Retinal pigment epithelial cell (primary cell): ENCODE data around the gene SFMBT1.
A peak's percentile ranks its signal among the peaks of the same experiment; 100 is the strongest.

Experiments
- DNase-seq: peaks from one replicate; pipeline ENCODE4 v3.0.0-alpha.2; 2010; ENCODE audit warnings: low read depth
- H3K4me3 ChIP-seq: 2 replicates; pipeline ENCODE4 v1.5.1; 2011; ENCODE audit warnings: mild to moderate bottlenecking, low read length, control low read depth, moderate library complexity
- TF ChIP-seq, protein P1 (sequence below): conservative IDR thresholded peaks from 2 replicates; pipeline ENCODE4 v1.5.1; 2011; ENCODE audit warnings: low read depth, low read length, control low read depth, inconsistent platforms

Gene SFMBT1

DNA sequence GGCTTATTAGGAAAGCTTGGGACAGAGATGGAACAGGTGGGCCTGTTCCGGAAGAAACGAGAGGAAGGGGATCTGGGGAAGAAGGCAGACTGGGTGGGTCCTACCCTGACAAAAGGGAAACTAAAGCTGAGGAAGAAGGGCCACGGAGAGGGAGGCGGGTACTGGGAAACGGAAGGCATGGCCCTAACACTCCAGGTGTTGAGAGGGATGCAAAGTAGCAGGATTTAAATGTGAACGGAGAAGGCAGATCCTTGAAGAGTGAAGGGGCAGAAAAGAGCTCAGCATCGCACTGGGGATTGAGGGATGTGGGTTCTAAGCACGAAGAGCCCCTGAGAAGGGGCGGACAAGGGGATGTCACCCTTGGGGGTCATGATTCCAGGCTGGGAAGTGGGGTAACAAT lies 149.3 kb downstream of the SFMBT1 start:
- no peak for DNase-seq
- TF ChIP-seq, protein P1, sequence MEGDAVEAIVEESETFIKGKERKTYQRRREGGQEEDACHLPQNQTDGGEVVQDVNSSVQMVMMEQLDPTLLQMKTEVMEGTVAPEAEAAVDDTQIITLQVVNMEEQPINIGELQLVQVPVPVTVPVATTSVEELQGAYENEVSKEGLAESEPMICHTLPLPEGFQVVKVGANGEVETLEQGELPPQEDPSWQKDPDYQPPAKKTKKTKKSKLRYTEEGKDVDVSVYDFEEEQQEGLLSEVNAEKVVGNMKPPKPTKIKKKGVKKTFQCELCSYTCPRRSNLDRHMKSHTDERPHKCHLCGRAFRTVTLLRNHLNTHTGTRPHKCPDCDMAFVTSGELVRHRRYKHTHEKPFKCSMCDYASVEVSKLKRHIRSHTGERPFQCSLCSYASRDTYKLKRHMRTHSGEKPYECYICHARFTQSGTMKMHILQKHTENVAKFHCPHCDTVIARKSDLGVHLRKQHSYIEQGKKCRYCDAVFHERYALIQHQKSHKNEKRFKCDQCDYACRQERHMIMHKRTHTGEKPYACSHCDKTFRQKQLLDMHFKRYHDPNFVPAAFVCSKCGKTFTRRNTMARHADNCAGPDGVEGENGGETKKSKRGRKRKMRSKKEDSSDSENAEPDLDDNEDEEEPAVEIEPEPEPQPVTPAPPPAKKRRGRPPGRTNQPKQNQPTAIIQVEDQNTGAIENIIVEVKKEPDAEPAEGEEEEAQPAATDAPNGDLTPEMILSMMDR = no peak
- peak overlapping the region; percentile 76 for H3K4me3 ChIP-seq

DNA sequence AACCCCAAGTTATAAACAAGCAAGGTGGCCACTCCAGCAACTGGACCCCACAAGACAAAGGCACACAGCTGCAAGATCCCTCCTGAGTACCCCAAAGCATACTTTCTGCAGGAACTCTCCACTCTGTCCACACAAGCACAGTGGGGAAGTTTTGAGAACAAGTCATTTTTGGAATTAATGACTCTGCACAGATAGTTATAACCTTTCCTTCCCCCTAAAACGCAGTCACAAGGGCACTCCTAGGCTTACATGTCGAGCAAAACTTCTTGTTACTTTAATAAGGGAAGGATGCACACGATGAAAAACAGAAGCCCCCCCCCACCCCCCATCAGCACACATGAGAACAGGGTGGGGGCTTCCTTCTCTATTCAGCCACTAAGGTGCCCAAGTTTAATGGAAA lies 149.7 kb downstream of the SFMBT1 start:
- DNase-seq = no peak
- H3K4me3 ChIP-seq = peak overlapping the region; percentile 76
- TF ChIP-seq, protein P1 = no peak

DNA sequence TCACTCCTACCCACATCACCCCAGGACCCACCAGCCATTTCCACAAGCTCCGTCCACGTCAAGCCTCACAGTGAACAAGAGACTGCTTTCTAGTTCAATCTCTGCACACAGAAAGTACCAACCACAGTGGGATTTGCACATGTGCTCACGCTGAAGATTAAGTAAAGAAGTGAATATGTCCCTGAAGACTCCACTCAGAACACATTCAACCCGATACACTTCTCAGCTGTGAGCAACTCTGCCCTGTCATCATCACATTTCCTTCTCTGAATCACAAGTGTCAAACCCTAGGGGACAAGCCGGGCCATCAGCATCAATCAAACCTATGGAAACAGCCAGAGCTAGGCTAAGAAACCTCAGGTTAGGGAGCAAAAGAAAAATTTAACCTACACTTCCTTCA lies 150.5 kb downstream of the SFMBT1 start:
- no peak for DNase-seq
- TF ChIP-seq, protein P1 = no peak
- no peak overlapping the region for H3K4me3 ChIP-seq

DNA sequence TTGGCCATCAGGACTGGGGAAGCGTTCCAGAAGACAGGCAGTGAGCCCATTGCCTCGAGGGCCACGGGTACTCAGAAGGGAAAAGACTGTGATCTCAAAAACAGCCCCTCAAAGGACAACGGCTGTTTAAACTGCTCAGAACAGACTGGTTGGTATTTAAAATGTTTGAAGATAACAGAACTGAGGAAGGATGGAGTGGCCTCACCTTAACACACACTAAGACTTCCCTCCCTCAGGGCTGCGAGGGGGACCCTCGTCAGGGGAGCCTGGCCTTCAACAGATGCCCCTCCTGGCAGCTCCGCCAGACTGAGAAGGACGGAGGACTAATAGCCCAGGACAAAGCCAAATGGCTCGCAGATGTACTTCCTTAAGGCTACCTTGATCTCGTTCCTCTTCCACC lies 151.1 kb downstream of the SFMBT1 start:
- H3K4me3 ChIP-seq = no peak overlapping the region
- TF ChIP-seq, protein P1 = no peak
- no peak for DNase-seq

DNA sequence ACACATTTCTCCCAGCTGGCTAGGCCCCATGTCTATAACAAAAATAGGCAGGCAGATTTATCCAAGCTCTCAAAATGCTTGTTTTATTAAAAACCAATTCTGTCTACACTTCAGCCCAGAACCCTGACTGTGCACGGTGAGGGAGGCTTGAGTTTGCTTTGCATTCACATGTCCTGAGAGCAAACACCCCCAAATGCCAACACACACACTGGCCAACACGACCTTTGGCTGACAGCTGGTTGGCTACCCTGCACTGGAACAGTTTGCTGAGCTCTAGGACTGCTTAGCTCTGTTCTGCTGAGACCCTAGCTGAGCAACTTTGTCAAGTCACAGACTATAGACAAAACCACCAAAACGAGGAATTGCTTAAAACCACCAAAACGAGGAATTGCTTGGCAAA lies 152.2 kb downstream of the SFMBT1 start:
- TF ChIP-seq, protein P1 = no peak
- no peak overlapping the region for H3K4me3 ChIP-seq
- DNase-seq = no peak

DNA sequence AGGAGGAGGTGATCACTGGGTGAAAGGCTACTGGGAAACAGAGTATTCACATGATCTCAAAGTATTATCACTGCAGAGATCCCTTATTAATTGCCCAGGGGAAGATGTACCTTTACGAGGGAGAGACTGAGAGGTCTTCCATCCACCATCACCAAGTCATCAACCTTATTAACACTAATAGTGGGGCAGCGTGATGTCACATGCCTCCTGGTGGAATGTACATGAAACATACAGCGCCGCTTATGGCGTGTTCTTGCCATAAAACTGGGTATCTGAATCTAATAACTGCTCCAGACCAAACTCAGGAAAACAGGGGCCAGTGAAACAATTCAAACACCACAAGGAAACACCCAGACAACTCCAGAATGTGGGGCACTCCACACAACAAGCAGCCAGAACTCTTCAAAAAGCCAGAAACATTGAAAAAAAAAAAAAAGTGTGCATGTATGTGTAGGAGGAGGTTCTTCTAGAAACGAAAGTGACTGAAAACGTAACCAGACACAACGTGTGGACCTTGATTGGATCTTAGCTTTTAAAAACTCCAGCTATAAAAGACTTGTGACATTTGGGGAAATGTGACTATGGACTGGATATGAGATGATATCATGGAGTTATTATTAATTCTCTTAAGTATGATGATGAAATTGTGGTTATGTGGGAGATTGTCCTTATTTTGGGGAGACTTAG lies 153.1 kb downstream of the SFMBT1 start:
- TF ChIP-seq, protein P1 = no peak
- no peak overlapping the region for H3K4me3 ChIP-seq
- no peak for DNase-seq

DNA sequence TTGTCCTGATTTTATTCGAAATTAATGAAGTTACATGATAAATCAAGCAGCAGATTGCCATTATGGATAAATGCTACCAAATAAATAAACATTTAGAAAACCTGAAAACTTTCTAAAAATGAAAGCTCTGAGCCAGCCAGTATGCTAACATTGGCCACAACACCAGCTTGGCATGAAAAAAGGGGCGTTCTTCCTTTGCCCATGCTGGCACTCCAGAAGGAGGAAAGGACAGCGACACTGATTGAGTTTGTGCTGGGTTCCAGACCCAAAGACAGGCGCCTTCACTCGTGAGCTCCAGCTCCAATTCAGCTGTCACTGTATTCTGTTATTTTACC lies 153.6 kb downstream of the SFMBT1 start:
- no peak overlapping the region for H3K4me3 ChIP-seq

More for the DNA sequence above, 153.6 kb downstream of the SFMBT1 start:
- no peak for DNase-seq
- TF ChIP-seq, protein P1 = no peak
